DMS 273 (cell line): Measurements from ENCODE around the gene CATSPERB.
"Not testable (repeated sequence)": the region's sequence is repeated elsewhere in the genome, so short reads cannot be mapped to it uniquely, and the experiment has no call there.

Source experiments
- DNase-seq: peaks from one replicate; lab custom pipeline; 2025; ENCODE audit not compliant: unreplicated experiment; lab: John Stamatoyannopoulos, UW

The CATSPERB gene

GRCh38 chr14:91732859-91733477 lies 1.1 kb upstream of the CATSPERB start:
- DNase-seq = no peak

- DNase-seq = no peak
These were observed 553 bp upstream of the CATSPERB start for GRCh38 chr14:91732439-91732838.

DNA sequence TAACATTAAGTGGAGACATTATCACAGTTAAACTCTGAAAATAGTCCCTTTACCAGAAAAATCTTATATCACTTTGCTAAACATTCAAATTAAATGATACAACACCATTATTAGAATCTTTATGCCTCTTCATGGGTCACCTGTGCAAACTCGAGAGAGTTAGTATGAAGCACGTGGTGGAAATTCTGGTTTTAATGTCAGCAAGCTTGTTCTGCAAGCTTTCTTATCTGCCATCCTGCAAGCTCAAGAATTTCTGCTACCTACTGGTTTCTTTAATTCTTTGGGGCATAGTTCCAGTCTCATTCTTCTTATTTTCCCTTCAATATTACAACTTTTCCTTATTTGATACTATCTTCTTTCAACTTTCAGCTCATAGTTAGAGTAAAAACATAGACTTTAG lies 868 bp downstream of the CATSPERB start:
- no peak for DNase-seq

DNA sequence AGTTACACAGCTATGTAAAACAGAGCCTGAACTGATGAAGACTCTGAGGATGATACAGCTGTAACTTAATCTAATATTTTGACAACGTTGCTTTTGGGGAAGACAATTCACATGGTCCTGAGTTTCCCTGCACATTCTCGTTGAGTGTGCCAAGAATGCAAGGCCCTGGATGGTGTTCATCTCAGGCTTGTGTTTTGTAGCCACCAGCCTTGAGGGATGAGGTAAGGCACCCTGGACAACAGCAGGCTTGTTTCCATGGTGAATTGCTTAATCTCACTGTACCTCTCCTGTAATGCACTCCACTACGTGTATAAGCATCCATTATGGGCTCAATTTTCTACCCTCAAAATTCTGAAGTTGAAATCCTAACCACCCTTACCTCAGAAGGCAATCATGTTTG lies 2.1 kb downstream of the CATSPERB start:
- DNase-seq = no peak

- DNase-seq = no peak
These were observed 3.2 kb downstream of the CATSPERB start for GRCh38 chr14:91728616-91729183.

GRCh38 chr14:91727121-91727520 lies 4.8 kb downstream of the CATSPERB start:
- no peak for DNase-seq

DNA sequence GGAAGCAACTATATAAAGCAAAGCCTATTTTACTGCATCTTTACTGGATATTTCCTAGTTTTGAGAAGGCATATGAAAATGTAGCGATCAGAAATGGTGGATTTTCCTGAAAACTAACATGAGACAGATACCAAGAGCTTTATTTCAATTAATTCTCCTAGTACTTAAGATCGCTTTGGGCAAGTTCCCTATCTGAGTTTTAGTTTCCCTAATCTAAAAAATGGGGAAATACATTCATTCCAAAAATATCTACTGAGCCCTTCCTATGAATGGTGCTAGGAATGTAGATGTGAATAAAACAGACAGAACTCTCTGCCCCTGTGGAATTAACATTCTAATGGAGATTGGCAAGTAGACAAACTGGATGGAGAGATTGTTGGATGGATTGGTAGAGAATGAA lies 8.4 kb downstream of the CATSPERB start:
- no peak for DNase-seq

DNA sequence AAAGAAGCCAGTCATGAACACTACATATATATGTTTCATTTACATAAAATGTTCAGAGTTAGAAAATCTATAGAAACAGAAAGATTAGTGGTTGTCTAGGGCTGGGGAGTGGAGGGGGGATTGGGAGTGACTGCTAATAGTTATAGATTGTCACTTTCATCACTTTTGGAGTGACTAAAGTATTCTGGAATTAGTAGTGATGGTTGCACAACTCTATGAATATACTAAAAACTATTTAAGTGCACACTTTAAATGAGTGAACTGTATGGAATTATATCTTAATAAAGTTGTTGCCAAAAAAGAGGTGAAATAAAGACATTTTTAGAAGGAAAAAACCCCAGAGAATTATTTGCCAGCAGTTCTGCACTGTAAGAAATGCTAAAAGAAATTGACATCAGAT lies 9.5 kb downstream of the CATSPERB start:
- no peak for DNase-seq

- no peak for DNase-seq
These were observed 12.0 kb downstream of the CATSPERB start for GRCh38 chr14:91719839-91720238.

DNA sequence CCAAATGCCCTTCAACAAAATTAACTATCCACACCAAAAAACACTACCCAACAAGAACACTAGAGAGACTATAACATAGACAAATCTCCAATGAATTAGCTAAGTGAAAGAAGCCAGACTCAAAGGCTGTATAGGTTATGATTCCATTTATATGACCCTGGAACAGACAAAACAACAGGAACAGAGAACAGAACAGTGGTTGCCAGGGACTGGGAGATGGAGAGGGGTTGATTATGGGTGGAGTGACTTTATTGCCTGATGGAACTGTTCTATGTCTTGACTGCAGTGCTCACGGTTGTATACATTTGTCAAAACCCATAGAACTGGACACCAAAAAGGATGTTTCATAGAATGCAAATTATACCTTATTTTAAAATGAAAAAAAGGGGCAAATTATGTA lies 14.9 kb downstream of the CATSPERB start:
- DNase-seq = no peak

GRCh38 chr14:91714805-91715204 lies 17.1 kb downstream of the CATSPERB start:
- DNase-seq = no peak

DNA sequence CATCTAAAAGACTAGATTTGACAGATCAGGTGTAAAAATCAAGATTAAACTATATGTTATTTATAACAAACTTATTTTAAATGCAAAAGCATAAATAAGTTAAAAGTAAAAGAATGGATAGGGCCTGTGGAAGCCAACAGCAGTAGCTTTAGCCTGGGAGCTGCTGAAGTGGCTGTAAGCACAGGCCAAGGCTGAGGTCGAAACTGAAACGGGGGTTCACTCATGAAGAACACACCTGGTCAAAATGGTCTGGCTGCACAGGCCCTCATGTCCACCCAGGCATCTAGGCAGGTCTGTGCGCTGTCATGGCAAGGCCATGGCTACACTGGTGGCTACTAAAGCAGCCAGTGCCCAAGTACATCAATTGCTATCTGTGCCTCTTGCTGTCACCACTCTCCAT lies 23.1 kb downstream of the CATSPERB start:
- DNase-seq = no peak

- DNase-seq = no peak
These were observed 24.9 kb downstream of the CATSPERB start for GRCh38 chr14:91706996-91707395.

- no peak for DNase-seq
These were observed 37.2 kb downstream of the CATSPERB start for GRCh38 chr14:91694643-91695042.

DNA sequence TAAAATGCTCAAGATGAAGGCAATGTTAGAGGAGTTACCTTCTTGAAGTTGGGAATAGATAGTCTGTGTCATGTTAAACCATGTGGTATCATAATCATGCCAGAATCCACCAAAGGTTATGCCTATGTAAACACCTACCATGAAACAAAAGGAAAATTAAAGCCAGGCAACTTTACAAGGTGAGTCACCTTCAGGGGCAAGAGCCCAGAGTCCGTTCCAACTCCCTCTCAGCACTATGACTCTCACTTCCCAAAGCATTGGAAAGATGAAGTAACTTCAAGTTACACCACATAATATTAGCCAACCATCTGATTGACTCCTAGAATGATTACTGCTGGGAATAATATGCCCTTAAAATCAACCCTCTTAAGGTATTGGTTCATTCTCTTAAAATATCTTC lies 38.5 kb downstream of the CATSPERB start:
- no peak for DNase-seq

GRCh38 chr14:91692075-91692474 lies 39.8 kb downstream of the CATSPERB start:
- DNase-seq = no peak

DNA sequence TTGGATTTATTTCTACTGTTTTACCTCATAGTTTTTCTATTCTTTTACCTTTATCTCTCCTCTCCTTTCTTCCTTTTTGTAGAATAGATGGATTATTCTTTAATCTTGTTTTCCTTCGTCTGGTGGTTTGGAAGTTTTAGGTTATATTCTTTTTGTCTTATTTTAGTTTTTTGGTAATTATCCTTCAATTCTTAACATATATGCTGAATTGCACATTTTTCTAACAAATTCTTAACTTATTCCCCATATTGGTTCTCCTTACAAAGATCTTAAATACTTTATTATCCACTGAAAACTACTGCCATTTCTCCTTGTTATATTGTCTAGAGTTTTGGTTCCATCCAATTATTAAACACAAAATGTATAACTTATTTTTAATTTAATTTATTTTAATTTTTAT lies 42.3 kb downstream of the CATSPERB start:
- DNase-seq = no peak

- DNase-seq = peak; percentile 5
These were observed 44.5 kb downstream of the CATSPERB start for GRCh38 chr14:91687436-91687835.

- DNase-seq = no peak
These were observed 46.3 kb downstream of the CATSPERB start for GRCh38 chr14:91685600-91685999.

DNA sequence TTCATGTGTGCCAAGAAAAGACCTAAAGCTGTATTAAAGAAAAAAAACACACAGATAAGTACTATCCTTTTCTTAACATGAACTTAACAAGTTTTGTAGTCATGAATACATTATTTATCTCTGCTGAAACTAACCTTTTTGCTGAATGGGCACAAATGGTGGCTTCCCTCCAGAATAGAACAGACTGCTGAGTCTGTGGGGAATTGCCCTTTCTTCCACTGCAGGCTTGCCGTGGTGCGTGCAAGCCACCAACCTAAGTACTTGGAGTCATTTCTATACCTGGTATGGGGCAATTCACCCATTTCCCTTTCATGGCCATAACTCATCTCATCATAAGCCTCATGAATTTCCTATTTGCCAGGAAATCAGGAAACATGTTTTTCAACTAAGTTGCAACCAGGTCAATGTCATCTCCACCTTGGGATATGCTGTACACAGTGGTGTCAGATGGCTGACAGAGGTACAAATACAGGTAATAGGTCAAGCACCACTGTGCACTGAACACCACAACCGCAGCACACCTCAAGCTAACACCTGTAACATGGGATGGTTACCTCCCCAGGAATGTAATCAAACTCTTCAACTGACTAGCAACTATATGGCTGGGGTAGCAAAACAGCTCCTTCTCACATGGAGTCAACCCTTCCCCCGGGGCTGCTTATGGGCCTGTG lies 49.9 kb downstream of the CATSPERB start:
- DNase-seq = no peak

DNA sequence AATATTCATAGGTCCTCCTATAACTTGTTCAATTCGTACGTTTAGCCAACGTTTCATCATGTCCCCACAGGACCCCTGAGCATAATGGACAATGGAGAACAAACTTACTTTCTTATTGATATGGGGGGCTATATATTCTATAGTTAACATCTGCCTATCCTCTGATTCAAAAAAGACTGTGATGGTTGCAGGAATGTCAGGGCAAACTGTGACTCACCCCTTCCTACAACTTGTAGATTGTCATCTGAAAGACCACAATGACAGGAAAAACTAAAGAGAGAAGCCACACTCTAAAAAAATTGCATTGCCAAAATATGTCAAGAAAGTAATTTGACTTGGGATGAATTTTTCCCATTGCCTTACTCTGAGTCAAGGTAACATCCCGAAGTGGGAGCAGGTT lies 50.8 kb downstream of the CATSPERB start:
- no peak for DNase-seq

GRCh38 chr14:91679273-91679672 lies 52.6 kb downstream of the CATSPERB start:
- no peak for DNase-seq

- DNase-seq = not testable (repeated sequence)
These were observed 54.2 kb downstream of the CATSPERB start for GRCh38 chr14:91677687-91678086.
